Astrocyte of the cerebellum (primary cell): ENCODE data around the gene PXDC1.
"Not testable (repeated sequence)": the region's sequence is repeated elsewhere in the genome, so short reads cannot be mapped to it uniquely, and the experiment has no call there.

Experiments
- DNase-seq: peaks from one replicate; pipeline ENCODE4 v3.0.0-alpha.2; 2011; ENCODE audit warnings: low read depth
- H3K4me3 ChIP-seq: 2 replicates; pipeline ENCODE4 v1.5.1; 2011; ENCODE audit warnings: mild to moderate bottlenecking, low read depth, low read length, moderate library complexity
- in situ Hi-C: cut with HindIII; loops from 2 replicates; pipeline ENCODE4 v1.10.0; 2017; ENCODE audit warnings: low sequenced_read_pairs
- TF ChIP-seq, protein P1 (sequence below): IDR thresholded peaks from 2 replicates; pipeline ENCODE4 v1.5.1; 2012; ENCODE audit warnings: low read length, low read depth, moderate library complexity, mild to moderate bottlenecking; ENCODE audit errors: missing control alignments

The PXDC1 gene

GRCh38 chr6:3775847-3776246 is 24.3 kb upstream of the PXDC1 start:
- TF ChIP-seq, protein P1, sequence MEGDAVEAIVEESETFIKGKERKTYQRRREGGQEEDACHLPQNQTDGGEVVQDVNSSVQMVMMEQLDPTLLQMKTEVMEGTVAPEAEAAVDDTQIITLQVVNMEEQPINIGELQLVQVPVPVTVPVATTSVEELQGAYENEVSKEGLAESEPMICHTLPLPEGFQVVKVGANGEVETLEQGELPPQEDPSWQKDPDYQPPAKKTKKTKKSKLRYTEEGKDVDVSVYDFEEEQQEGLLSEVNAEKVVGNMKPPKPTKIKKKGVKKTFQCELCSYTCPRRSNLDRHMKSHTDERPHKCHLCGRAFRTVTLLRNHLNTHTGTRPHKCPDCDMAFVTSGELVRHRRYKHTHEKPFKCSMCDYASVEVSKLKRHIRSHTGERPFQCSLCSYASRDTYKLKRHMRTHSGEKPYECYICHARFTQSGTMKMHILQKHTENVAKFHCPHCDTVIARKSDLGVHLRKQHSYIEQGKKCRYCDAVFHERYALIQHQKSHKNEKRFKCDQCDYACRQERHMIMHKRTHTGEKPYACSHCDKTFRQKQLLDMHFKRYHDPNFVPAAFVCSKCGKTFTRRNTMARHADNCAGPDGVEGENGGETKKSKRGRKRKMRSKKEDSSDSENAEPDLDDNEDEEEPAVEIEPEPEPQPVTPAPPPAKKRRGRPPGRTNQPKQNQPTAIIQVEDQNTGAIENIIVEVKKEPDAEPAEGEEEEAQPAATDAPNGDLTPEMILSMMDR: no peak
- in situ Hi-C loops: no loop called here
- no peak overlapping the region for H3K4me3 ChIP-seq
- DNase-seq: no peak

- in situ Hi-C loops: no loop called here
- no peak overlapping the region for H3K4me3 ChIP-seq
- TF ChIP-seq, protein P1: no peak
These were observed 23.9 kb upstream of the PXDC1 start for GRCh38 chr6:3775386-3775785.

GRCh38 chr6:3773678-3774298 is 22.3 kb upstream of the PXDC1 start:
- TF ChIP-seq, protein P1: no peak
- no peak overlapping the region for H3K4me3 ChIP-seq
- DNase-seq: no peak
- in situ Hi-C loops: no loop called here

More at GRCh38 chr6:3775386-3775785, 23.9 kb upstream of the PXDC1 start:
- no peak for DNase-seq

- H3K4me3 ChIP-seq, in situ Hi-C loops, DNase-seq: not testable (repeated sequence)
These were observed 20.9 kb upstream of the PXDC1 start for GRCh38 chr6:3772127-3772999.

DNA sequence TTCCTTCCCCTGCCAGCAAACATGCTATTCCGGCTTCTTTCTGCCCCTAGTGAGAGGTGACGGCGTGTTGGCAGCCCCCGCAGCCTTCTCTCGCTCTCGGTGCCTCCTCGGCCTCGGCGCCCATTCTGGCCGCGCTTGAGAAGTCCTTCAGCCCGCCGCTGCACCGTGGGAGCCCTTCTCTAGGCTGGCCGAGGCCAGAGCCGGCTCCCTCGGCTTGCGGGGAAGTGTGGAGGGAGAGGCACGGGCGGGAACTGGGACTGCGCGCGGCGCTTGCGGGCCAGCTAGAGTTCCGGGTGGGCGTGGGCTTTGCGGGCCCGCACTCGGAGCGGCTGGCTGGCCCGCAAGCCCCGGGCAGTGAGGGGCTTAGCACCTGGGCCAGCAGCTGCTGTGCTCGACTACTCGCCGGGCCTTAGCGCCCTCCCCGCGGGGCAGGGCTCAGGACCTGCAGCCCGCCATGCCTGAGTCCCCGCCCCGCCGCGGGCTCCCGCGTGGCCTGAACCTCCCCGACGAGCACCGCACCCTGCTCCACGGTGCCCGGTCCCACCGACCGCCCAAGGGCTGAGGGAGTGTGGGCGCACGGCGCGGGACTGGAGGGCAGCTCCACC is 20.0 kb upstream of the PXDC1 start:
- in situ Hi-C loops: no loop called here
- TF ChIP-seq, protein P1: no peak
- no peak overlapping the region for H3K4me3 ChIP-seq
- no peak for DNase-seq

- TF ChIP-seq, protein P1: no peak
- DNase-seq: no peak
- in situ Hi-C loops: no loop called here
- no peak overlapping the region for H3K4me3 ChIP-seq
These were observed 18.7 kb upstream of the PXDC1 start for GRCh38 chr6:3770023-3770720.
